Suprapubic skin (tissue), 4 donors: ENCODE results near the gene KICS2. TPM values are rescaled to one million over a fixed set of nuclear protein-coding genes. Genes with fewer than 3 reads are reported as not detected.

Experiments used
- DNase-seq, 2 donors: peaks; one replicate each; pipeline ENCODE4 v3.0.0-alpha.2; 2019; ENCODE audit warnings: low spot score in 2 of 2
- H3K27ac ChIP-seq: fragments of 200-600 bp; sonication (generic); one replicate; pipeline ENCODE4 v1.5.1; 2019
- H3K27me3 ChIP-seq: fragments of 200-600 bp; sonication (generic); one replicate; pipeline ENCODE4 v1.5.1; 2019
- H3K36me3 ChIP-seq: fragments of 200-600 bp; sonication (generic); one replicate; pipeline ENCODE4 v1.5.1; 2019
- H3K4me1 ChIP-seq: fragments of 200-600 bp; sonication (generic); one replicate; pipeline ENCODE4 v1.5.1; 2019
- H3K4me3 ChIP-seq: fragments of 200-600 bp; sonication (generic); one replicate; pipeline ENCODE4 v1.5.1; 2019; ENCODE audit warnings: mild to moderate bottlenecking
- H3K9me3 ChIP-seq: fragments of 200-600 bp; sonication (generic); one replicate; pipeline ENCODE4 v1.5.1; 2019
- EP300 ChIP-seq: sonication (generic); formaldehyde crosslinking; IDR thresholded peaks from one replicate; pipeline ENCODE4 v1.6.1; 2017; ENCODE audit warnings: antibody characterized with exemption
- POLR2A ChIP-seq, 2 donors: fragments of 450-650 bp; IDR thresholded peaks; one replicate each; pipeline ENCODE4 v1.6.1; 2017; ENCODE audit warnings: antibody characterized with exemption in 2 of 2, mild to moderate bottlenecking in 2 of 2, moderate library complexity in 2 of 2
- POLR2AphosphoS5 ChIP-seq, 3 donors: sonication (generic); formaldehyde crosslinking; IDR thresholded peaks; one replicate each; pipeline ENCODE4 v1.6.1; 2017; ENCODE audit warnings: antibody characterized with exemption in 3 of 3
- WGBS: methylation state at CpG from one replicate; pipeline ENCODE4 v1.1.5; 2018; 5-methylcytosine and 5-hydroxymethylcytosine counted together
- total RNA-seq, 4 donors: library from RNA; depleted of rRNA; stranded (reverse); fragments of >200 nt; gene quantifications; one replicate each; pipeline ENCODE4 v1.1.0, GENCODE V29; 2016
- TF ChIP-seq, protein P1 (sequence below), 2 donors: fragments of 200-600 bp in 1 of 2; fragments of 450-650 bp in 1 of 2; sonication (generic) in 1 of 2; IDR thresholded peaks; one replicate each; pipeline ENCODE4 v1.5.1; 2016 to 2019; ENCODE audit warnings: antibody characterized with exemption in 2 of 2, mild to moderate bottlenecking in 1 of 2, moderate library complexity in 1 of 2

Gene KICS2
- total RNA-seq, 4 donors from 2014 or later = 14.6 to 43.0 (median 16.7) TPM

DNA sequence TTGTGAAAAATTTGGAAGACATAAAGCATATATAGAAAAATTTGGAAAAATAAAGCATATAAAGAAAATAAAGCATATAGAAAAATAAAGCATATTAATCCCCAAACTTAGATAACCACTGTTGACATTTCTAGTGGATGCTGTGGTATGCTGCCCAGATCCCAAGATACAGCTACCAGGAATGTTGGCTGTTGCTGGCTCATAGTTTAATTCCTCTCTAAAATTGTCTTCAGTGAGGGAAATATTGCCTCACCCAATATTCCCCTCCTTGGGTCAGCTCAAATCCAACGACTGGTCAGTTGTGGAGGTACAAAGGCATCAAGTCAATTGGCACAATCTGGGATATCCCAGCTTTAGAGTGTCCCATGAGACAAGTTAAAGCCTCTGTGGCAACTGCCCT is 10.1 kb upstream of the KICS2 start:
- no peak for TF ChIP-seq POLR2A (IDR thresholded peaks at IDR 0.05)
- TF ChIP-seq EP300 = no peak
- TF ChIP-seq, protein P1, sequence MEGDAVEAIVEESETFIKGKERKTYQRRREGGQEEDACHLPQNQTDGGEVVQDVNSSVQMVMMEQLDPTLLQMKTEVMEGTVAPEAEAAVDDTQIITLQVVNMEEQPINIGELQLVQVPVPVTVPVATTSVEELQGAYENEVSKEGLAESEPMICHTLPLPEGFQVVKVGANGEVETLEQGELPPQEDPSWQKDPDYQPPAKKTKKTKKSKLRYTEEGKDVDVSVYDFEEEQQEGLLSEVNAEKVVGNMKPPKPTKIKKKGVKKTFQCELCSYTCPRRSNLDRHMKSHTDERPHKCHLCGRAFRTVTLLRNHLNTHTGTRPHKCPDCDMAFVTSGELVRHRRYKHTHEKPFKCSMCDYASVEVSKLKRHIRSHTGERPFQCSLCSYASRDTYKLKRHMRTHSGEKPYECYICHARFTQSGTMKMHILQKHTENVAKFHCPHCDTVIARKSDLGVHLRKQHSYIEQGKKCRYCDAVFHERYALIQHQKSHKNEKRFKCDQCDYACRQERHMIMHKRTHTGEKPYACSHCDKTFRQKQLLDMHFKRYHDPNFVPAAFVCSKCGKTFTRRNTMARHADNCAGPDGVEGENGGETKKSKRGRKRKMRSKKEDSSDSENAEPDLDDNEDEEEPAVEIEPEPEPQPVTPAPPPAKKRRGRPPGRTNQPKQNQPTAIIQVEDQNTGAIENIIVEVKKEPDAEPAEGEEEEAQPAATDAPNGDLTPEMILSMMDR (IDR thresholded peaks at IDR 0.05) = no peak
- TF ChIP-seq POLR2AphosphoS5 (IDR thresholded peaks at IDR 0.05) = no peak
- Histone ChIP-seq H3K9me3 (no peaks in the 10 kb centered on the region), H3K4me3 (no peak overlapping the region), H3K27ac (no peak overlapping the region), H3K36me3 (no peaks in the 10 kb centered on the region), H3K27me3 (no peaks in the 10 kb centered on the region), H3K4me1 (no peaks in the 10 kb centered on the region)
- DNase-seq = no peak
- 75% methylated on average over 1 of the region's 1 CpG for WGBS

DNA sequence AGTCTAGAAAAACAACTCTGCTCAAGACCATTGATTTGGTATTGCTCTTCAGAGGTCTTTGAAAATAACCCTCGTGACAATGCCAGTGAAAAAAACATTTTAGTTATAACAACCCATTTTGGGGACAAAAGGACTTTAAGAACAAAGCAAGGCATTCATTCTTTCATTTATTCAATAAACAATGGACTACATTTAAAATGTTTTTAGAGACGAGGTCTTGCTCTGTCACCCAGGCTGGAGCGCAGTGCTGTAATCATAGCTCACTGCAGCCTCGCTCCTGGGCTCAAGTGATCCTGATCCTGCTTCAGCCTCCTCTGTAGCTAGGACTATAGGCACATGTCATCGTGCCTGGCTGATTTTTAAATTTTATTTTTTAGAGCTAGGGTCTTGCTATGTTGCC is 7.7 kb upstream of the KICS2 start:
- Histone ChIP-seq H3K27ac (no peak overlapping the region), H3K36me3 (no peaks in the 10 kb centered on the region), H3K27me3 (no peaks in the 10 kb centered on the region), H3K4me3 (no peak overlapping the region), H3K4me1 (no peaks in the 10 kb centered on the region), H3K9me3 (no peaks in the 10 kb centered on the region)
- no peak for DNase-seq
- 86% methylated on average over 5 of the region's 5 CpGs for WGBS
- TF ChIP-seq POLR2AphosphoS5 (IDR thresholded peaks at IDR 0.05) = no peak
- TF ChIP-seq, protein P1 (IDR thresholded peaks at IDR 0.05) = no peak
- TF ChIP-seq EP300 = no peak
- no peak for TF ChIP-seq POLR2A (IDR thresholded peaks at IDR 0.05)

DNA sequence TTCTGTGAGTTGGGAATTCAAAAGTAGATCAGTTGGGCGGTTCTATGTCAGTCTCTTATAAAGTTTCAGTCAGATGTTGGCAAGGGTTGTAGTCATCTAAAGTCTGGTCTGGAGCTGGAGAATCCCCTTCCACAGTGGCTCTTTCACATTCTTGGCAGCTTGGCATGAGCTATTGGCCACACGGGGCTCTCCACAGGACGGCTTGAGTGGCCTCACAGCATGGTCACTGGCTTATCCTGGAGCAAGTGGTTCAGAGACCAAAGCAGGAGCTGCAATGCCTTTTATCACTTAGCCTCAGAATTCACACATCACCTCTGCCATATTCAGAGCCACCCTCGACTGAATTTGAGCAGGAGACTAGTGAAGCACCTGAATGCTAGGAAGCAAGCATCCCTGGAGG is 7.1 kb upstream of the KICS2 start:
- WGBS = 71% methylated on average over 4 of the region's 4 CpGs
- TF ChIP-seq POLR2AphosphoS5 (IDR thresholded peaks at IDR 0.05) (no peak), POLR2A (IDR thresholded peaks at IDR 0.05) (no peak), EP300 (no peak)
- TF ChIP-seq, protein P1 (IDR thresholded peaks at IDR 0.05) = no peak
- DNase-seq = no peak
- no peaks in the 10 kb centered on the region for H3K36me3 ChIP-seq
- no peak overlapping the region for H3K4me3 ChIP-seq
- H3K27me3 ChIP-seq = no peaks in the 10 kb centered on the region
- H3K27ac ChIP-seq = no peak overlapping the region
- H3K4me1 ChIP-seq = no peaks in the 10 kb centered on the region
- H3K9me3 ChIP-seq = no peaks in the 10 kb centered on the region

DNA sequence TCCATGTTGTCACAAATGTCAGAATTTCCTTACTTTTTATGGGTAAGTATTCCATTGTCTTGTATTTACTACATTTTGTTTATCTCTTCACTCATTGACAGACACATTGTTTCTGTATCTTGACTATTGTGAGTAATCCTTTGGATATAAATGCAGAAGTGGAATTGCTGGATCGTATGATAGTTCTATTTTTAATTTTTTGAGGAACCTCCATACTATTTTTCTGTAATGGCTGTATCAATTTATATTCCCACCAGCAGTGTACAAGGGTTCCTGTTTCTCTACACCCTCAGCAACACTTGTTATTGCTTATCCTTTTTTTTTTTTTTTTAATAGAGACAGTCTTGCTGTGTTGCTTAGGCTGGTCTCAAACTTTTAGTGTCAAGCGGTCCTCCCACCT is 3.5 kb upstream of the KICS2 start:
- Histone ChIP-seq H3K9me3 (no peaks in the 10 kb centered on the region), H3K27ac (no peak overlapping the region), H3K27me3 (no peaks in the 10 kb centered on the region), H3K4me1 (peaks cover 13% of the 10 kb centered on the region), H3K36me3 (no peaks in the 10 kb centered on the region), H3K4me3 (no peak overlapping the region)
- TF ChIP-seq POLR2A (IDR thresholded peaks at IDR 0.05) (no peak), POLR2AphosphoS5 (IDR thresholded peaks at IDR 0.05) (no peak), EP300 (no peak)
- TF ChIP-seq, protein P1 (IDR thresholded peaks at IDR 0.05) = no peak
- 48% methylated on average over 2 of the region's 2 CpGs for WGBS
- no peak for DNase-seq

DNA sequence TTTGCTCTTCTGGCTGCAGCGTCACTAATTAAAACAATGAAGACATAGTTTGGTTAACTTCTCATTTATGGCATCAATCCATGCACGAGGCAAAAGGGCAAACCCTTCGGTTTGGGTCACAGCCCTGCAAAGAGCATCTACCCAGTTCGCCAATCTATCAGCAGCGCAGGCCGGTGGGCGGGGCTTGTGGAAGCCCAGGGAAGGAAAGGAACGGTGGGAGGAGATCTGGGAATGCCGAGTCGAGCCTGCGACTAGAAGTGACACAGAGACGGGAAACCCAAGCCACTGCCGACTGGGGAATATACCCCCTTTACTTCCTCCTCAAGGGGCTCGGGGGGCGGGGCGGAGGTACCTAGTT is 466 bp downstream of the KICS2 start:
- TF ChIP-seq, protein P1 (IDR thresholded peaks at IDR 0.05) = no peak
- TF ChIP-seq EP300 = no peak
- TF ChIP-seq POLR2A (IDR thresholded peaks at IDR 0.05) = no peak
- no peak for TF ChIP-seq POLR2AphosphoS5 (IDR thresholded peaks at IDR 0.05)

More for the DNA sequence above, 466 bp downstream of the KICS2 start:
- WGBS = 0% methylated on average over 13 of the region's 16 CpGs
- peak; percentile 93 to 95 for DNase-seq
- Histone ChIP-seq H3K36me3 (no peaks in the 10 kb centered on the region), H3K4me3 (peak overlapping the region; percentile 70), H3K27ac (peak overlapping the region; percentile 96), H3K27me3 (no peaks in the 10 kb centered on the region), H3K4me1 (peaks cover 15% of the 10 kb centered on the region), H3K9me3 (no peaks in the 10 kb centered on the region)
